Measurements from ENCODE around the gene FICD.
"Not testable (repeated sequence)": the region's sequence is repeated elsewhere in the genome, so short reads cannot be mapped to it uniquely, and the experiment has no call there.

Gene FICD

GRCh38 chr12:108527166-108527496, 12.1 kb downstream of the FICD start:
- no peak overlapping the region for H3K27ac ChIP-seq

GRCh38 chr12:108530161-108530560, 15.1 kb downstream of the FICD start:
- no peak for DNase-seq (ENCODE audit: low read depth, low spot score)
- H3K27ac ChIP-seq = no peak overlapping the region

More at GRCh38 chr12:108527166-108527496, 12.1 kb downstream of the FICD start:
- no peak for DNase-seq (ENCODE audit: low read depth, low spot score)

GRCh38 chr12:108531929-108532848, 17.1 kb downstream of the FICD start:
- no peak for DNase-seq (ENCODE audit: low read depth, low spot score)
- no peak overlapping the region for H3K27ac ChIP-seq

- DNase-seq (ENCODE audit: low read depth, low spot score) = no peak
- no peak overlapping the region for H3K27ac ChIP-seq
Observed at GRCh38 chr12:108538146-108538545, 23.1 kb downstream of the FICD start.

- DNase-seq (ENCODE audit: low read depth, low spot score) = no peak
- H3K27ac ChIP-seq = no peak overlapping the region
Observed at GRCh38 chr12:108538616-108539195, 23.6 kb downstream of the FICD start.

GRCh38 chr12:108542320-108542719, 27.2 kb downstream of the FICD start:
- H3K27ac ChIP-seq = no peak overlapping the region
- no peak for DNase-seq (ENCODE audit: low read depth, low spot score)

GRCh38 chr12:108543652-108544051, 28.6 kb downstream of the FICD start:
- H3K27ac ChIP-seq = no peak overlapping the region
- DNase-seq (ENCODE audit: low read depth, low spot score) = no peak

- H3K27ac ChIP-seq = no peak overlapping the region
Observed at GRCh38 chr12:108547686-108548085, 32.6 kb downstream of the FICD start.

GRCh38 chr12:108548954-108549521, 34.0 kb downstream of the FICD start:
- H3K27ac ChIP-seq = no peak overlapping the region
- DNase-seq (ENCODE audit: low read depth, low spot score) = no peak

More at GRCh38 chr12:108547686-108548085, 32.6 kb downstream of the FICD start:
- no peak for DNase-seq (ENCODE audit: low read depth, low spot score)

GRCh38 chr12:108551535-108551934, 36.5 kb downstream of the FICD start:
- H3K27ac ChIP-seq = no peak overlapping the region
- no peak for DNase-seq (ENCODE audit: low read depth, low spot score)

- no peak overlapping the region for H3K27ac ChIP-seq
- DNase-seq (ENCODE audit: low read depth, low spot score) = no peak
Observed at GRCh38 chr12:108553799-108554198, 38.7 kb downstream of the FICD start.

- DNase-seq (ENCODE audit: low read depth, low spot score); H3K27ac ChIP-seq: not testable (repeated sequence)
Observed at GRCh38 chr12:108555383-108555782, 40.3 kb downstream of the FICD start.

GRCh38 chr12:108559007-108559655, 44.1 kb downstream of the FICD start:
- DNase-seq (ENCODE audit: low read depth, low spot score) = no peak
- H3K27ac ChIP-seq = peak overlapping the region; percentile 77

GRCh38 chr12:108559748-108560147, 44.7 kb downstream of the FICD start:
- no peak for DNase-seq (ENCODE audit: low read depth, low spot score)
- H3K27ac ChIP-seq = peak overlapping the region; percentile 77

GRCh38 chr12:108560321-108560721, 45.2 kb downstream of the FICD start:
- DNase-seq (ENCODE audit: low read depth, low spot score) = no peak
- H3K27ac ChIP-seq = peak overlapping the region; percentile 77

- DNase-seq (ENCODE audit: low read depth, low spot score) = peak; percentile 64
- H3K27ac ChIP-seq = peak within 1 kb of the TSS; percentile 77
Observed at GRCh38 chr12:108560752-108561719, 46.0 kb downstream of the FICD start, which contains the start of gene SART3. Gene SART3, minus strand, starts transcription at chr12:108561173. Its CDS starts 19 bp downstream, at chr12:108561154.

GRCh38 chr12:108561852-108562347, 46.8 kb downstream of the FICD start:
- DNase-seq (ENCODE audit: low read depth, low spot score) = no peak
- H3K27ac ChIP-seq = peak overlapping the region; percentile 77

GRCh38 chr12:108562348-108563135, 47.5 kb downstream of the FICD start, which contains the start of gene ISCU:
Gene ISCU, plus strand, starts transcription at chr12:108562596. Its CDS starts 27 bp downstream, at chr12:108562623.
- peak; percentile 78 for DNase-seq (ENCODE audit: low read depth, low spot score)
- peak within 1 kb of the TSS; percentile 77 for H3K27ac ChIP-seq

All from epithelial cell of prostate (primary cell).